A673 (cell line): Measurements from ENCODE around the gene RAB3GAP2. TPM values are rescaled to one million over a fixed set of nuclear protein-coding genes. Genes with fewer than 3 reads are reported as not detected.
"Not testable (repeated sequence)": the region's sequence is repeated elsewhere in the genome, so short reads cannot be mapped to it uniquely, and the experiment has no call there.

Source experiments
- BruUV-seq: library from RNA; stranded (reverse); fragments of 400-500 nt; replicated peaks from 2 replicates; lab custom pipeline; 2021; lab: Mats Ljungman, UMichigan
- CTCF ChIA-PET: fragments of 300-600 bp; sonication (Branson Sonifier 250); formaldehyde crosslinking; loops from one replicate; lab custom pipeline; 2022; ENCODE audit warnings: antibody characterized with exemption; lab: Charles Lee
- POLR2A ChIA-PET: fragments of 300-600 bp; sonication (Branson Sonifier 250); formaldehyde crosslinking; loops from one replicate; lab custom pipeline; 2022; ENCODE audit warnings: antibody characterized with exemption; ENCODE audit not compliant: low non-redundant PET; lab: Charles Lee
- DNase-seq: peaks from one replicate; pipeline ENCODE4 v3.0.0-alpha.2; 2015; ENCODE audit warnings: low spot score
- H3K27ac ChIP-seq: fragments of 200-600 bp; sonication (generic); 2 replicates; pipeline ENCODE4 v1.5.1; 2016; ENCODE audit warnings: mixed run types, low read depth, mild to moderate bottlenecking, mixed read lengths, antibody characterized with exemption, low read length; ENCODE audit not compliant: poor library complexity, severe bottlenecking
- H3K27me3 ChIP-seq: fragments of 200-600 bp; sonication (generic); replicated peaks from 2 replicates; pipeline ENCODE4 v1.6.1; 2017; ENCODE audit warnings: mixed run types, low read depth, mild to moderate bottlenecking, mixed read lengths, antibody characterized with exemption, low read length; ENCODE audit not compliant: insufficient read depth, poor library complexity
- H3K36me3 ChIP-seq: fragments of 200-600 bp; sonication (generic); 2 replicates; pipeline ENCODE4 v1.6.1; 2016; ENCODE audit warnings: mixed run types, mild to moderate bottlenecking, mixed read lengths, antibody characterized with exemption, low read length; ENCODE audit not compliant: insufficient read depth, poor library complexity, severe bottlenecking
- H3K4me1 ChIP-seq: fragments of 200-600 bp; sonication (generic); 2 replicates; pipeline ENCODE4 v1.6.1; 2017; ENCODE audit warnings: mixed run types, mild to moderate bottlenecking, mixed read lengths, antibody characterized with exemption, low read length; ENCODE audit not compliant: insufficient read depth, poor library complexity, severe bottlenecking
- H3K4me3 ChIP-seq: fragments of 200-600 bp; sonication (generic); 2 replicates; pipeline ENCODE4 v1.5.1; 2016; ENCODE audit warnings: low read depth, mixed run types, mild to moderate bottlenecking, mixed read lengths, low read length; ENCODE audit not compliant: poor library complexity, severe bottlenecking
- H3K9me3 ChIP-seq: fragments of 200-600 bp; sonication (generic); 2 replicates; pipeline ENCODE4 v1.6.1; 2016; ENCODE audit warnings: mixed run types, low read depth, mild to moderate bottlenecking, mixed read lengths, antibody characterized with exemption, low read length; ENCODE audit not compliant: poor library complexity, severe bottlenecking
- EZH2 ChIP-seq: fragments of 200-600 bp; sonication (generic); IDR thresholded peaks from 2 replicates; pipeline ENCODE4 v1.6.1; 2017; ENCODE audit warnings: borderline replicate concordance, low read depth, mild to moderate bottlenecking, mixed read lengths, antibody characterized with exemption, low read length; ENCODE audit not compliant: poor library complexity, severe bottlenecking
- intact Hi-C: fragments of 100-400 bp; cut with micrococcal nuclease; formaldehyde crosslinking; loops from one replicate; pipeline ENCODE4 v1.10.0; 2022; ENCODE audit not compliant: unreplicated experiment
- total RNA-seq: library from RNA; stranded (reverse); gene quantifications from 2 replicates; pipeline ENCODE4 v1.2.3, GENCODE V29; 2021
- TF ChIP-seq, protein P1 (sequence below): fragments of 300-800, 200-600 bp; sonication (generic); conservative IDR thresholded peaks from 2 replicates; pipeline ENCODE4 v1.5.1; 2017; ENCODE audit warnings: low read depth, mild to moderate bottlenecking, antibody characterized with exemption, low read length, moderate library complexity, mixed read lengths

RAB3GAP2 gene
- total RNA-seq, 1 experiment from 2014 or later = 43.8 TPM

DNA sequence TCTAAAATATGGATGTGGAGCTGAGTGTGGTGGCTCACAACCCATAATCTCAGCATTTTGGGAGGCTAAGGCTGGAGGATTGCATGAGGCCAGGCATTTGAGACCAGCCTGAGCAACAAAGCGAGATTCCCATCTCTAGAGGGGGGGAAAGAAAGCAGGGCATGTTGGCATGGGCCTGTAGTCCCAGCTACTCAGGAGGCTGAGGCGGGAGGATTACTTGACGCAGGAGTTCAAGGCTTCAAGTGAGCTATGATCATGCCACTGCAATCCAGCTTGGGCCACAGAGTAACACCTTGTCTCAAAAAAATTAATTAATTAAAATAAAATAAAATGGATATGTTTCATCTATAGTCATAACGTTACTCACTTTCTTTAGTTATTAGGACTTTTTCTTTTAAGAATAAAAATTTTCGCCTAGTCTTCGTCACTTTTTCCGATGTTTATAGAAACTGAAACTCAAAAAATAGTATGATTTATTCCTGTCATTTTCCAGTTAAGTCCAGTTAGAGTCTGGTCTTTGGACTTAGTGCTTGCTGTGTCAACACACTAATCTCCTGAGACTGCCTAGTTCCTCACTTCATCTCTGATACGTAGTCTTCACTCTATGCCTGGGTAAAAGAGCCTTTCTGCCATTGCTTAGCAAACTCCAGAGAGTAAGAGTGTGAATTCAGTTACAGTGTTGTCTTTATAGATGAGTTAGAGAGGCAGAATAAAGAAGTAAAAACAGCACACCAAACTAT, 150.3 kb downstream of the RAB3GAP2 start:
- Histone ChIP-seq H3K27ac (no peak overlapping the region), H3K4me1 (peaks cover 9% of the 10 kb centered on the region), H3K36me3 (peaks cover 6% of the 10 kb centered on the region), H3K27me3 (no peaks in the 10 kb centered on the region), H3K9me3 (no peaks in the 10 kb centered on the region), H3K4me3 (no peak overlapping the region)
- POLR2A ChIA-PET = no interaction called here
- BruUV-seq = no TSS peak
- peak; percentile 9 for DNase-seq
- CTCF ChIA-PET = no interaction called here
- intact Hi-C loops = no loop called here
- TF ChIP-seq, protein P1, sequence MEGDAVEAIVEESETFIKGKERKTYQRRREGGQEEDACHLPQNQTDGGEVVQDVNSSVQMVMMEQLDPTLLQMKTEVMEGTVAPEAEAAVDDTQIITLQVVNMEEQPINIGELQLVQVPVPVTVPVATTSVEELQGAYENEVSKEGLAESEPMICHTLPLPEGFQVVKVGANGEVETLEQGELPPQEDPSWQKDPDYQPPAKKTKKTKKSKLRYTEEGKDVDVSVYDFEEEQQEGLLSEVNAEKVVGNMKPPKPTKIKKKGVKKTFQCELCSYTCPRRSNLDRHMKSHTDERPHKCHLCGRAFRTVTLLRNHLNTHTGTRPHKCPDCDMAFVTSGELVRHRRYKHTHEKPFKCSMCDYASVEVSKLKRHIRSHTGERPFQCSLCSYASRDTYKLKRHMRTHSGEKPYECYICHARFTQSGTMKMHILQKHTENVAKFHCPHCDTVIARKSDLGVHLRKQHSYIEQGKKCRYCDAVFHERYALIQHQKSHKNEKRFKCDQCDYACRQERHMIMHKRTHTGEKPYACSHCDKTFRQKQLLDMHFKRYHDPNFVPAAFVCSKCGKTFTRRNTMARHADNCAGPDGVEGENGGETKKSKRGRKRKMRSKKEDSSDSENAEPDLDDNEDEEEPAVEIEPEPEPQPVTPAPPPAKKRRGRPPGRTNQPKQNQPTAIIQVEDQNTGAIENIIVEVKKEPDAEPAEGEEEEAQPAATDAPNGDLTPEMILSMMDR = no peak
- TF ChIP-seq EZH2 = no peak

DNA sequence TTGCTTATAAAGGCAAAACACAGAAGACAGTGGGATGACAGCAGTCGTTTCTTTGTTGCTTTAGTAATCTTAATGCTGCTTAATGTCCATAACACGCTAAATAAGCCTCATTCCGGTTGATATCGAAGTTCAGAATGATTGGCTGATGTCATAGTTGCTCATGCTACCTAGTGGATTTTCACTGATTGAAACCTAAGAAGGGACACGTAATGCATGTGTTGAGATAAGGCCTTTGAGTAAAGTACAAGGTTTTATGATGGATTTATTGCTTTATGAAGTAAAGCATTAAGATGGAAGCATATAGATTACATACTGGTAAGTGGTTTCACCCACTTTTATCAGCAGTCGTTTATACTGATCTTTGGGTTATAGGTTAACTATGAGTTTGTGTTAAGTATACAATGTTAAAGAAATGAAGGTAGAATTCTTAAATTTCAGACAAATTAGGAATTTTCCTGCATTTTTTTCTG, 153.2 kb downstream of the RAB3GAP2 start:
- DNase-seq = no peak
- intact Hi-C loops = loop anchor here (10.0 kb wide), 1 partner anchor 656 kb away; no protein-coding TSS in a partner anchor
- POLR2A ChIA-PET = no interaction called here

DNA sequence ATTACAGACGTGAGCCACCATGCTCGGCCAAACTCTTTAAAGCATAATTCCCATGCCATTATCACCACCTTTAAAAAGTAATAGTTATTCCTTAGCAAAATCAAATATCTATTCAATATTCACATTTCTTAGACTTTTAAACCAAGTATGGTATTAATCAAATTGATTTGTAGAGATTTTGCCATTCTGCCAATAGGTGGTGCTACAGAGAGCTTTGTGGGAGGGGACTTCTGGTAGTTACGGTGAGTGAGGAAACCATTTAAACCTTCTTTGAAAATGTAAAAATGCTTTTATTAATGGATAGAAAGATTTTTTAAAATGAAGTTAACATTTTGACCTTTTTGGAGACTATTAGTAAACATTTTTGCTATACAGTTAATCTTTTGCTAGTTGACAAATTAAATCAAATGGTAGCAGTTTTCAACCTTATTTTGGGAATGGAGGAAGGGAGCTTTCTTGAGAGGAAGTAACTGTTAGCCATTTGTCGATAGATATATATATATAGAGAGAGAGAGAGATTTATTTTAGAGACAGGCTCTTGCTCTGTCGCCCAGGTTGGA, 159.0 kb downstream of the RAB3GAP2 start:
- Histone ChIP-seq H3K4me3 (no peak overlapping the region), H3K27me3 (no peaks in the 10 kb centered on the region), H3K36me3 (peaks cover 45% of the 10 kb centered on the region), H3K4me1 (no peaks in the 10 kb centered on the region), H3K27ac (no peak overlapping the region), H3K9me3 (no peaks in the 10 kb centered on the region)
- CTCF ChIA-PET = interaction anchor here (0.6 to 1.0 kb wide), 3 partner anchors 23 to 664 kb away, joined by 3 to 10 read pairs (median 4); no protein-coding TSS in a partner anchor
- intact Hi-C loops = loop anchor here (10.0 kb wide), 1 partner anchor 662 kb away; no protein-coding TSS in a partner anchor
- POLR2A ChIA-PET = no interaction called here
- TF ChIP-seq, protein P1 = peak; percentile 86
- no peak for TF ChIP-seq EZH2
- peak; percentile 73 for DNase-seq
- no TSS peak for BruUV-seq

More for the DNA sequence above, 153.2 kb downstream of the RAB3GAP2 start:
- CTCF ChIA-PET = no interaction called here
- Histone ChIP-seq H3K9me3 (no peaks in the 10 kb centered on the region), H3K4me3 (no peak overlapping the region), H3K4me1 (peaks cover 9% of the 10 kb centered on the region), H3K36me3 (peaks cover 25% of the 10 kb centered on the region), H3K27me3 (no peaks in the 10 kb centered on the region), H3K27ac (no peak overlapping the region)
- BruUV-seq = no TSS peak
- TF ChIP-seq, protein P1 = no peak
- TF ChIP-seq EZH2 = no peak

DNA sequence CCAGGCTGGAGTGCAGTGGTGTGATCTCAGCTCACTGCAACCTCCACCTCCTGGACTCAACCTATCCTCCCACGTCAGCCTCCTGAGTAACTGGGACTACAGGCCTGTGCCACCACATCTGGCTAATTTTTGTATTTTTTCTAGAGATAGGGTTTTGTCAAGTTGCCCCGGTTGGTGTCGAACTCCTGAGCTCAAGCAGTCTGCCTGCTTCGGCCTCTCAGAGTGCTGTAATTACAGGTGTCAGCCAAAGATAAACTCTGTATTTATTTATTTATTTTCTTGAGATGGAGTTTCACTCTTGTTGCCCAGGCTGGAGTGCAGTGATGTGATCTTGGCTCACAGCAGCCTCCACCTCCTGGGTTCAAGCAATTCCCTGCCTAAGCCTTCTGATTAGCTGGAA, 159.7 kb downstream of the RAB3GAP2 start:
- H3K27ac ChIP-seq, POLR2A ChIA-PET, H3K4me1 ChIP-seq, BruUV-seq, H3K27me3 ChIP-seq, DNase-seq, H3K4me3 ChIP-seq, H3K9me3 ChIP-seq: not testable (repeated sequence)
- peaks cover 48% of the 10 kb centered on the region for H3K36me3 ChIP-seq
- CTCF ChIA-PET = interaction anchor here (0.6 to 1.0 kb wide), 2 partner anchors 77 to 620 kb away, joined by 4 read pairs; no protein-coding TSS in a partner anchor
- intact Hi-C loops = loop anchor here (10.0 kb wide), 1 partner anchor 662 kb away; no protein-coding TSS in a partner anchor

DNA sequence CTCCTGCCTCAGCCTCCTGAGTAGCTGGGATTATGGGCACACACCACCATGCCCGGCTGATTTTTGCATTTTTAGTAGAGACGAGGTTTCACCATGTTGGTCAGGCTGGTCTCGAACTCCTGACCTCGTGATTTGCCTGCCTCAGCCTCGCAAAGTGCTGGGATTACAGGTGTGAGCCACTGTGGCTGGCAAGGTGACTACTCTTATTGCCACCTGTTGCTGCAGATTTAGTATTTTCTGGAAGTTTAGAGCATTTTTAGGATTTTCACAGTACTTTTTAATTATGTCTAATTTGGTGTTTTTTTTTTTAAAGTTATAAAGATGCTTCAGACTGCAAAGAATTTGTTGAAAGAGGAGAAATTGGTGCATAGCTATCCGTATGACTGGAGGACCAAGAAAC, 161.8 kb downstream of the RAB3GAP2 start:
- H3K4me3 ChIP-seq, POLR2A ChIA-PET, H3K27me3 ChIP-seq, H3K9me3 ChIP-seq, H3K27ac ChIP-seq, CTCF ChIA-PET, DNase-seq, H3K4me1 ChIP-seq, BruUV-seq: not testable (repeated sequence)
- intact Hi-C loops = loop anchor here (10.0 kb wide), 1 partner anchor 664 kb away; no protein-coding TSS in a partner anchor
- H3K36me3 ChIP-seq = peaks cover 58% of the 10 kb centered on the region
